Ovary (tissue), 3 donors: ENCODE measurements around the gene IFITM1.

Experiments used
- CTCF ChIP-seq, 3 donors: fragments of 450-650 bp in 2 of 3; fragments of 200-600 bp in 1 of 3; IDR thresholded peaks; one replicate each; pipeline versions ENCODE4 v1.5.1 to v1.8.0; 2016 to 2022; ENCODE audit warnings: antibody characterized with exemption in 3 of 3, mild to moderate bottlenecking in 1 of 3
- EP300 ChIP-seq: sonication (generic); formaldehyde crosslinking; IDR thresholded peaks from one replicate; pipeline ENCODE4 v1.6.1; 2017; ENCODE audit warnings: antibody characterized with exemption
- POLR2A ChIP-seq: fragments of 450-650 bp; IDR thresholded peaks from one replicate; pipeline ENCODE4 v1.6.1; 2017; ENCODE audit warnings: antibody characterized with exemption, mild to moderate bottlenecking, moderate library complexity
- donor health status: DM: no; HTN: no; CAD: no.

DNA sequence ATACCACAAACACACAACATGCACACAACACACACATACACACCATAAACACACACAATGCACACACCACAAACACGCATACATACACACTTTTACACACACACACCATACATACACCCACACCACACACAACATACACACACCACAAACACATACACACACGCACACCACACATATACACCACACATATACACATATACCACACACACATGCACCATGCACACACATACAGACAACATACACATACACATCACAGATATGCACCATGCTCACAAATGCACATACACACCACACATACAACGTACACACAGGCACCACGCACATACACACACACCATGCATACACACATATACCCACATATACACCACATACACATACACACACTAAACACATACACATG, 43.7 kb downstream of the IFITM1 start:
- TF ChIP-seq CTCF (IDR thresholded peaks at IDR 0.05) (no peak), POLR2A (no peak), EP300 (no peak)
